WTC11 (cell line): ENCODE results near the gene SMIM38. TPM values are rescaled to one million over a fixed set of nuclear protein-coding genes. Genes with fewer than 3 reads are reported as not detected.

Experiments used
- ATAC-seq: fragments of 200-7000 bp; cut with Tn5 transposase; 2 replicates; pipeline ENCODE4 v1.10.0; 2021; ENCODE audit warnings: mild to moderate bottlenecking, moderate library complexity
- CTCF ChIA-PET: fragments of 300-600 bp; sonication (Branson Sonifier 250); formaldehyde crosslinking; loops from one replicate; lab custom pipeline; 2021; ENCODE audit warnings: antibody characterized with exemption; lab: Charles Lee
- POLR2A ChIA-PET: fragments of 350-600 bp; sonication (Branson Sonifier 250); formaldehyde crosslinking; loops from one replicate; lab custom pipeline; 2021; ENCODE audit warnings: antibody characterized with exemption; lab: Charles Lee
- DNase-seq: peaks from one replicate; pipeline ENCODE4 v3.0.0; 2021; ENCODE audit warnings: low spot score
- H3K27ac Mint-ChIP-seq: 2 replicates; pipeline ENCODE4 v1.8.0; 2021; ENCODE audit warnings: mixed read lengths
- H3K27me3 Mint-ChIP-seq: 2 replicates; pipeline ENCODE4 v1.8.0; 2021; ENCODE audit warnings: low read depth, mild to moderate bottlenecking, moderate library complexity, mixed read lengths
- H3K36me3 Mint-ChIP-seq: 2 replicates; pipeline ENCODE4 v1.8.0; 2021; ENCODE audit warnings: mixed read lengths
- H3K4me1 Mint-ChIP-seq: 2 replicates; pipeline ENCODE4 v1.8.0; 2022; ENCODE audit warnings: mixed read lengths
- H3K4me3 Mint-ChIP-seq: 2 replicates; pipeline ENCODE4 v1.8.0; 2021; ENCODE audit warnings: mild to moderate bottlenecking, moderate library complexity, mixed read lengths
- H3K9me3 Mint-ChIP-seq: 2 replicates; pipeline ENCODE4 v1.8.0; 2021; ENCODE audit warnings: mixed read lengths
- ATF3 ChIP-seq: sonication (generic); formaldehyde crosslinking; conservative IDR thresholded peaks from 2 replicates; pipeline ENCODE4 v1.8.1; 2022; ENCODE audit warnings: mild to moderate bottlenecking, missing genetic modification reagents
- ATF6 ChIP-seq: sonication (generic); formaldehyde crosslinking; IDR thresholded peaks from 2 replicates; pipeline ENCODE4 v1.8.1; 2023; ENCODE audit warnings: mild to moderate bottlenecking, missing genetic modification reagents
- CTCF ChIP-seq: fragments of 200-600 bp; IDR thresholded peaks from 2 replicates; pipeline ENCODE4 v1.8.0; 2022; ENCODE audit warnings: antibody characterized with exemption
- FOXP4 ChIP-seq: sonication (generic); formaldehyde crosslinking; IDR thresholded peaks from 2 replicates; pipeline ENCODE4 v1.8.0; 2022; ENCODE audit warnings: mild to moderate bottlenecking, missing genetic modification reagents
- GRHL2 ChIP-seq: fragments of 250-450 bp; sonication (Bioruptor Pico); IDR thresholded peaks from 2 replicates; pipeline ENCODE4 v1.8.0; 2022; ENCODE audit warnings: mild to moderate bottlenecking, moderate library complexity; ENCODE audit not compliant: insufficient replicate concordance, severe bottlenecking
- IRF2 ChIP-seq: sonication (generic); formaldehyde crosslinking; IDR thresholded peaks from 2 replicates; pipeline ENCODE4 v1.8.0; 2022; ENCODE audit warnings: low read depth, missing genetic modification reagents, borderline replicate concordance
- JAZF1 ChIP-seq: fragments of 250-450 bp; sonication (Bioruptor Pico); IDR thresholded peaks from 2 replicates; pipeline ENCODE4 v1.9.0; 2021; ENCODE audit warnings: moderate library complexity, mild to moderate bottlenecking, inconsistent platforms
- NFATC4 ChIP-seq: fragments of 250-450 bp; sonication (Bioruptor Pico); IDR thresholded peaks from 2 replicates; pipeline ENCODE4 v1.9.0; 2021; ENCODE audit warnings: mild to moderate bottlenecking
- PREB ChIP-seq: sonication (generic); formaldehyde crosslinking; IDR thresholded peaks from 2 replicates; pipeline ENCODE4 v1.8.1; 2022; ENCODE audit warnings: mild to moderate bottlenecking, missing genetic modification reagents, moderate library complexity, borderline replicate concordance
- TP53 ChIP-seq: sonication (generic); formaldehyde crosslinking; IDR thresholded peaks from 2 replicates; pipeline ENCODE4 v1.8.1; 2023; ENCODE audit warnings: mild to moderate bottlenecking, missing genetic modification reagents
- USF1 ChIP-seq: sonication (generic); formaldehyde crosslinking; IDR thresholded peaks from 2 replicates; pipeline ENCODE4 v1.8.0; 2022; ENCODE audit warnings: mild to moderate bottlenecking, missing genetic modification reagents
- ZBTB43 ChIP-seq: sonication (generic); formaldehyde crosslinking; IDR thresholded peaks from 2 replicates; pipeline ENCODE4 v1.8.1; 2023; ENCODE audit warnings: mild to moderate bottlenecking, missing genetic modification reagents
- ZNF317 ChIP-seq: sonication (generic); formaldehyde crosslinking; IDR thresholded peaks from 2 replicates; pipeline ENCODE4 v1.8.1; 2023; ENCODE audit warnings: low read depth, mild to moderate bottlenecking, moderate library complexity, missing genetic modification reagents, borderline replicate concordance
- ZNF416 ChIP-seq: fragments of 250-450 bp; sonication (Bioruptor Pico); IDR thresholded peaks from 2 replicates; pipeline ENCODE4 v1.9.0; 2021; ENCODE audit warnings: mild to moderate bottlenecking, inconsistent platforms
- ZNF671 ChIP-seq: fragments of 250-450 bp; sonication (Bioruptor Pico); IDR thresholded peaks from 2 replicates; pipeline ENCODE4 v1.8.0; 2021; ENCODE audit warnings: mild to moderate bottlenecking
- total RNA-seq: library from RNA; stranded (reverse); gene quantifications from 3 replicates; pipeline ENCODE4 v1.2.3, GENCODE V29; 2021

Gene SMIM38
- total RNA-seq, 1 experiment from 2014 or later = 0.39 TPM

GRCh38 chr11:69204246-69204940 is 48.7 kb downstream of the SMIM38 start:
- ChIA-PET CTCF (interaction anchor here (1.0 to 2.2 kb wide), 2 partner anchors 73 to 103 kb away, joined by 3 to 8 read pairs; no protein-coding TSS in a partner anchor), POLR2A (no interaction called here)
- peak; percentile 4 for DNase-seq
- H3K27me3 Mint-ChIP-seq = no peaks in the 10 kb centered on the region; the same call in 1 of the 2 replicates
- H3K4me3 Mint-ChIP-seq = no peak overlapping the region
- no peak for TF ChIP-seq USF1
- TF ChIP-seq JAZF1 (CRISPR knock-in tag) = no peak
- no peak for TF ChIP-seq ZNF416 (CRISPR knock-in tag)
- no peak for TF ChIP-seq IRF2 (CRISPR knock-in tag)
- no peak overlapping the region for H3K27ac Mint-ChIP-seq
- H3K36me3 Mint-ChIP-seq = no peaks in the 10 kb centered on the region
- no peak for ATAC-seq
- peaks cover 4% of the 10 kb centered on the region; the same call in 1 of the 2 replicates for H3K9me3 Mint-ChIP-seq
- H3K4me1 Mint-ChIP-seq = peaks cover 4% of the 10 kb centered on the region

- TF ChIP-seq ATF3 (CRISPR knock-in tag) = no peak
- no peak for TF ChIP-seq PREB
- TF ChIP-seq ZBTB43 = no peak
- TF ChIP-seq ZNF671 (CRISPR knock-in tag) = no peak
- no peak for TF ChIP-seq GRHL2
- TF ChIP-seq ATF6 (CRISPR knock-in tag) = no peak
- no peak for TF ChIP-seq TP53 (CRISPR knock-in tag)
- no peak for TF ChIP-seq CTCF
- no peak for TF ChIP-seq FOXP4
- TF ChIP-seq NFATC4 (CRISPR knock-in tag) = no peak
- no peak for TF ChIP-seq ZNF317
- no peaks in the 10 kb centered on the region for H3K36me3 Mint-ChIP-seq
- H3K27ac Mint-ChIP-seq = no peak overlapping the region
- no peaks in the 10 kb centered on the region; the same call in 1 of the 2 replicates for H3K4me1 Mint-ChIP-seq
- no peak overlapping the region for H3K4me3 Mint-ChIP-seq
- ChIA-PET POLR2A (no interaction called here), CTCF (interaction anchor here (2.8 kb wide), 1 partner anchor 74 kb away, joined by 13 read pairs; no protein-coding TSS in a partner anchor)
- ATAC-seq (no peak), DNase-seq (peak; percentile 5)
- no peaks in the 10 kb centered on the region; the same call in 1 of the 2 replicates for H3K27me3 Mint-ChIP-seq
- H3K9me3 Mint-ChIP-seq = peaks cover 4% of the 10 kb centered on the region; the same call in 1 of the 2 replicates
Measured at GRCh38 chr11:69204941-69205742, 49.4 kb downstream of the SMIM38 start.
